ENCODE data around the gene ZRSR2. TPM values are rescaled to one million over a fixed set of nuclear protein-coding genes. Genes with fewer than 3 reads are reported as not detected.

Gene ZRSR2
- polyA plus RNA-seq, 1 donor from 2014 or later, result 11.2 TPM

GRCh38 chrX:15854080-15854655, 63.9 kb downstream of the ZRSR2 start:
- Histone ChIP-seq H3K9me3 (ENCODE audit: low read length) (no peaks in the 10 kb centered on the region), H3K79me2 (replicated peaks; ENCODE audit: insufficient read depth, low read length) (peaks cover 15% of the 10 kb centered on the region), H4K20me1 (ENCODE audit: insufficient read depth) (no peaks in the 10 kb centered on the region), H2AFZ (ENCODE audit: low read depth, low read length) (peak overlapping the region; percentile 4), H3K27me3 (ENCODE audit: insufficient read depth, low read depth, low read length) (no peaks in the 10 kb centered on the region), H3K9ac (ENCODE audit: low read length) (peak overlapping the region; percentile 69), H3K4me3 (ENCODE audit: low read length) (peak overlapping the region; percentile 79), H3K27ac (ENCODE audit: low read length) (peak overlapping the region; percentile 37), H3K4me2 (ENCODE audit: low read length) (peak overlapping the region; percentile 62), H3K9me2 (ENCODE audit: insufficient read depth, low read length) (no peaks in the 10 kb centered on the region), H3F3A (ENCODE audit: insufficient read depth, low read length, poor library complexity, severe bottlenecking) (no peaks in the 10 kb centered on the region), H3K36me3 (ENCODE audit: insufficient read depth, low read length) (no peaks in the 10 kb centered on the region)
- TF ChIP-seq POLR2AphosphoS5 (IDR thresholded peaks at IDR 0.05), result peak; percentile 3
- peak; percentile 87 for TF ChIP-seq MXI1 (conservative IDR thresholded peaks at IDR 0.05; ENCODE audit: poor library complexity, severe bottlenecking)
- peak; percentile 21 for TF ChIP-seq SMC3 (conservative IDR thresholded peaks at IDR 0.05; ENCODE audit: poor library complexity)
- TF ChIP-seq REST (IDR thresholded peaks at IDR 0.05; ENCODE audit: borderline replicate concordance), result no peak
- TF ChIP-seq CTCF (IDR thresholded peaks at IDR 0.05; ENCODE audit: poor library complexity, severe bottlenecking), result no peak
- TF ChIP-seq TAF1 (IDR thresholded peaks at IDR 0.05; ENCODE audit: low read depth), result no peak
- no peak for TF ChIP-seq EZH2 (IDR thresholded peaks at IDR 0.05; ENCODE audit: borderline replicate concordance, insufficient read depth, low read length, poor library complexity, severe bottlenecking)
- TF ChIP-seq EP300 (conservative IDR thresholded peaks at IDR 0.05; ENCODE audit: poor library complexity, severe bottlenecking), result no peak
- TF ChIP-seq RAD21 (conservative IDR thresholded peaks at IDR 0.05), result no peak

- Histone ChIP-seq H3K79me2 (replicated peaks; ENCODE audit: insufficient read depth, low read length) (peaks cover 15% of the 10 kb centered on the region), H3K9ac (ENCODE audit: low read length) (peak within 1 kb of the TSS; percentile 72), H3K9me2 (ENCODE audit: insufficient read depth, low read length) (no peaks in the 10 kb centered on the region), H3K4me3 (ENCODE audit: low read length) (peak within 1 kb of the TSS; percentile 79), H3K36me3 (ENCODE audit: insufficient read depth, low read length) (no peaks in the 10 kb centered on the region), H3K27me3 (ENCODE audit: insufficient read depth, low read depth, low read length) (no peaks in the 10 kb centered on the region), H2AFZ (ENCODE audit: low read depth, low read length) (peak within 1 kb of the TSS; percentile 33), H3K27ac (ENCODE audit: low read length) (peak within 1 kb of the TSS; percentile 72), H4K20me1 (ENCODE audit: insufficient read depth) (no peaks in the 10 kb centered on the region), H3K4me2 (ENCODE audit: low read length) (peak within 1 kb of the TSS; percentile 62), H3K9me3 (ENCODE audit: low read length) (no peaks in the 10 kb centered on the region), H3F3A (ENCODE audit: insufficient read depth, low read length, poor library complexity, severe bottlenecking) (no peaks in the 10 kb centered on the region)
- TF ChIP-seq POLR2AphosphoS5 (IDR thresholded peaks at IDR 0.05), result peak; percentile 48
- TF ChIP-seq EP300 (conservative IDR thresholded peaks at IDR 0.05; ENCODE audit: poor library complexity, severe bottlenecking), result peak; percentile 43
- TF ChIP-seq SMC3 (conservative IDR thresholded peaks at IDR 0.05; ENCODE audit: poor library complexity), result no peak
- peak; percentile 46 for TF ChIP-seq MXI1 (conservative IDR thresholded peaks at IDR 0.05; ENCODE audit: poor library complexity, severe bottlenecking)
- peak; percentile 17 for TF ChIP-seq REST (IDR thresholded peaks at IDR 0.05; ENCODE audit: borderline replicate concordance)
- no peak for TF ChIP-seq RAD21 (conservative IDR thresholded peaks at IDR 0.05)
- TF ChIP-seq CTCF (IDR thresholded peaks at IDR 0.05; ENCODE audit: poor library complexity, severe bottlenecking), result no peak
These were observed 64.7 kb downstream of the ZRSR2 start, which contains the start of gene AP1S2 for GRCh38 chrX:15854712-15855567. AP1S2 (minus strand) TSS chrX:15854813; CDS start chrX:15852524, 2,289 bp downstream.

All from neural cell (in vitro differentiated cells).